Right kidney (tissue), 1 donor: ENCODE measurements around the gene SPACA4.
"Not testable (repeated sequence)": the region's sequence is repeated elsewhere in the genome, so short reads cannot be mapped to it uniquely, and the experiment has no call there.

Experiments used
- DNase-seq: peaks from one replicate; pipeline ENCODE4 v3.0.0-alpha.2; 2016

SPACA4 gene

GRCh38 chr19:48618916-48619691 is 12.6 kb downstream of the SPACA4 start, which contains the start of the genes RPL18 and SPHK2:
Gene RPL18, minus strand, starts transcription at chr19:48619178. Its CDS starts 35 bp downstream, at chr19:48619143.
Gene SPHK2, plus strand, starts transcription at chr19:48619506. Its CDS starts 1,009 bp downstream, at chr19:48620515.
- DNase-seq = peak; percentile 93

- peak; percentile 12 for DNase-seq
Measured at GRCh38 chr19:48619692-48620585, 13.4 kb downstream of the SPACA4 start.

GRCh38 chr19:48623556-48624066 is 17.1 kb downstream of the SPACA4 start:
- no peak for DNase-seq

GRCh38 chr19:48624067-48624594 is 17.6 kb downstream of the SPACA4 start:
- DNase-seq = peak; percentile 88

GRCh38 chr19:48624791-48625723 is 18.5 kb downstream of the SPACA4 start:
- DNase-seq = no peak

- DNase-seq = no peak
Measured at GRCh38 chr19:48625891-48626327, 19.4 kb downstream of the SPACA4 start.

GRCh38 chr19:48627201-48627864 is 20.8 kb downstream of the SPACA4 start:
- DNase-seq = no peak

GRCh38 chr19:48627865-48628314 is 21.3 kb downstream of the SPACA4 start:
- DNase-seq = no peak

GRCh38 chr19:48628486-48629296 is 22.1 kb downstream of the SPACA4 start:
- no peak for DNase-seq

GRCh38 chr19:48629297-48629598 is 22.7 kb downstream of the SPACA4 start:
- no peak for DNase-seq

GRCh38 chr19:48629599-48630295 is 23.2 kb downstream of the SPACA4 start:
- DNase-seq = peak; percentile 66

GRCh38 chr19:48630296-48631063 is 23.9 kb downstream of the SPACA4 start:
- peak; percentile 65 for DNase-seq

- DNase-seq = no peak
Measured at GRCh38 chr19:48631225-48631624, 24.7 kb downstream of the SPACA4 start.

- DNase-seq = not testable (repeated sequence)
Measured at GRCh38 chr19:48632286-48632685, 25.7 kb downstream of the SPACA4 start.

- DNase-seq = no peak
Measured at GRCh38 chr19:48632692-48633147, 26.2 kb downstream of the SPACA4 start.

- no peak for DNase-seq
Measured at GRCh38 chr19:48633148-48634035, 26.9 kb downstream of the SPACA4 start.

GRCh38 chr19:48634036-48634342 is 27.4 kb downstream of the SPACA4 start:
- no peak for DNase-seq
